ENCODE results near the gene NR3C2.

Gene NR3C2

GRCh38 chr4:148438047-148438446 is 4.2 kb downstream of the NR3C2 start:
- no peak for DNase-seq (ENCODE audit: low read depth, low spot score)
- ChIA-PET CTCF (no interaction called here), POLR2A (no interaction called here)
- no peak for TF ChIP-seq CTCF (IDR thresholded peaks at IDR 0.05; ENCODE audit: insufficient read depth, low read length, missing control alignments)
- H3K4me3 ChIP-seq (ENCODE audit: low read depth, low read length), result no peak overlapping the region

- ChIA-PET POLR2A (no interaction called here), CTCF (no interaction called here)
- no peak for TF ChIP-seq CTCF (IDR thresholded peaks at IDR 0.05; ENCODE audit: insufficient read depth, low read length, missing control alignments)
- no peak overlapping the region for H3K4me3 ChIP-seq (ENCODE audit: low read depth, low read length)
- no peak for DNase-seq (ENCODE audit: low read depth, low spot score)
Measured at GRCh38 chr4:148437439-148437838, 4.8 kb downstream of the NR3C2 start.

GRCh38 chr4:148436512-148436911 is 5.7 kb downstream of the NR3C2 start:
- no peak overlapping the region for H3K4me3 ChIP-seq (ENCODE audit: low read depth, low read length)
- POLR2A ChIA-PET, result no interaction called here
- CTCF ChIA-PET, result no interaction called here
- DNase-seq (ENCODE audit: low read depth, low spot score), result no peak
- TF ChIP-seq CTCF (IDR thresholded peaks at IDR 0.05; ENCODE audit: insufficient read depth, low read length, missing control alignments), result no peak

GRCh38 chr4:148435654-148436406 is 6.4 kb downstream of the NR3C2 start:
- no peak for DNase-seq (ENCODE audit: low read depth, low spot score)
- H3K4me3 ChIP-seq (ENCODE audit: low read depth, low read length), result no peak overlapping the region
- CTCF ChIA-PET, result no interaction called here
- POLR2A ChIA-PET, result no interaction called here
- no peak for TF ChIP-seq CTCF (IDR thresholded peaks at IDR 0.05; ENCODE audit: insufficient read depth, low read length, missing control alignments)

- H3K4me3 ChIP-seq (ENCODE audit: low read depth, low read length), result no peak overlapping the region
- TF ChIP-seq CTCF (IDR thresholded peaks at IDR 0.05; ENCODE audit: insufficient read depth, low read length, missing control alignments), result no peak
- ChIA-PET POLR2A (no interaction called here), CTCF (no interaction called here)
- no peak for DNase-seq (ENCODE audit: low read depth, low spot score)
Measured at GRCh38 chr4:148434075-148434773, 8.0 kb downstream of the NR3C2 start.

GRCh38 chr4:148431401-148431800 is 10.8 kb downstream of the NR3C2 start:
- no peak for TF ChIP-seq CTCF (IDR thresholded peaks at IDR 0.05; ENCODE audit: insufficient read depth, low read length, missing control alignments)
- DNase-seq (ENCODE audit: low read depth, low spot score), result no peak
- CTCF ChIA-PET, result interaction anchor here (0.7 kb wide), 1 partner anchor 1466 kb away, joined by 3 read pairs; no protein-coding TSS in a partner anchor
- POLR2A ChIA-PET, result no interaction called here
- no peak overlapping the region for H3K4me3 ChIP-seq (ENCODE audit: low read depth, low read length)
